ENCODE data around the gene EEF1A2. TPM values are rescaled to one million over a fixed set of nuclear protein-coding genes. Genes with fewer than 3 reads are reported as not detected.
A peak's percentile ranks its signal among the peaks of the same experiment; 100 is the strongest.

Gene EEF1A2
- total and polyA plus RNA-seq, 2 experiments from 2014 or later = 1.3 to 37.1 TPM

- Histone ChIP-seq H3K4me3 (peak overlapping the region; percentile 51; the same call in 1 of the 2 replicates), H3K27ac (ENCODE audit: low read depth) (no peak overlapping the region), H3K79me2 (replicated peaks; ENCODE audit: insufficient read depth) (no peaks in the 10 kb centered on the region), H2AFZ (peak overlapping the region; percentile 32; the same call in 1 of the 2 replicates), H3K27me3 (ENCODE audit: insufficient read depth) (no peaks in the 10 kb centered on the region), H3K4me2 (peak overlapping the region; percentile 84), H3K9me2 (ENCODE audit: insufficient read depth) (no peaks in the 10 kb centered on the region), H4K20me1 (replicated peaks; ENCODE audit: insufficient read depth) (no peaks in the 10 kb centered on the region), H3F3A (replicated peaks; ENCODE audit: low read depth) (no peaks in the 10 kb centered on the region), H3K36me3 (ENCODE audit: insufficient read depth) (no peaks in the 10 kb centered on the region), H3K4me1 (ENCODE audit: insufficient read depth) (no peaks in the 10 kb centered on the region)
- Mint-ChIP-seq H3K27ac (no peak overlapping the region), H3K4me3 (peak overlapping the region; percentile 60; the same call in 2 of the 3 replicates), H3K27me3 (ENCODE audit: insufficient read depth, low read depth, poor library complexity) (peaks cover 9% of the 10 kb centered on the region), H3K9me3 (no peaks in the 10 kb centered on the region; the same call in 2 of the 3 replicates), H3K4me1 (peaks cover 5% of the 10 kb centered on the region; the same call in 2 of the 3 replicates), H3K36me3 (ENCODE audit: low read depth) (no peaks in the 10 kb centered on the region; the same call in 2 of the 3 replicates)
- peak; percentile 28 for ATAC-seq
- DNase-seq (ENCODE audit: low spot score) = peak; percentile 66
- no peak for TF ChIP-seq NANOG (IDR thresholded peaks at IDR 0.05; ENCODE audit: borderline replicate concordance)
- peak in 1 of 2 experiments; percentile 62; a peak in 2 of 4 replicates for TF ChIP-seq CTCF (conservative IDR thresholded peaks at IDR 0.05; ENCODE audit: low read depth in 2 of 2)
Measured at GRCh38 chr20:63538204-63539091, 39.6 kb upstream of the EEF1A2 start.

- H3K27me3 Mint-ChIP-seq (ENCODE audit: insufficient read depth, low read depth, poor library complexity) = peaks cover 9% of the 10 kb centered on the region
- Histone ChIP-seq H3K79me2 (replicated peaks; ENCODE audit: insufficient read depth) (no peaks in the 10 kb centered on the region), H3F3A (replicated peaks; ENCODE audit: low read depth) (no peaks in the 10 kb centered on the region), H3K9me2 (ENCODE audit: insufficient read depth) (no peaks in the 10 kb centered on the region), H4K20me1 (replicated peaks; ENCODE audit: insufficient read depth) (no peaks in the 10 kb centered on the region), H3K36me3 (ENCODE audit: insufficient read depth) (no peaks in the 10 kb centered on the region), H3K4me1 (ENCODE audit: insufficient read depth) (no peaks in the 10 kb centered on the region), H2AFZ (peak overlapping the region; percentile 96), H3K27me3 (ENCODE audit: insufficient read depth) (no peaks in the 10 kb centered on the region), H3K4me3 (peak overlapping the region; percentile 51; the same call in 1 of the 2 replicates), H3K4me2 (peak overlapping the region; percentile 84), H3K27ac (ENCODE audit: low read depth) (no peak overlapping the region)
- TF ChIP-seq ZNF331 (CRISPR knock-in tag; IDR thresholded peaks at IDR 0.05; ENCODE audit: low read depth) (no peak), CREB1 (CRISPR knock-in tag; IDR thresholded peaks at IDR 0.05; ENCODE audit: low read depth) (peak; percentile 36; the same call in 1 of the 2 replicates), CTCF (conservative IDR thresholded peaks at IDR 0.05; ENCODE audit: low read depth in 2 of 2) (peak; percentile 67 to 97)
- H3K27ac Mint-ChIP-seq = no peak overlapping the region
- H3K36me3 Mint-ChIP-seq (ENCODE audit: low read depth) = no peaks in the 10 kb centered on the region
- DNase-seq (ENCODE audit: low spot score) (peak; percentile 92), ATAC-seq (peak; percentile 79)
- no peaks in the 10 kb centered on the region for H3K9me3 Mint-ChIP-seq
- peaks cover 5% of the 10 kb centered on the region; the same call in 2 of the 3 replicates for H3K4me1 Mint-ChIP-seq
- H3K4me3 Mint-ChIP-seq = peak overlapping the region; percentile 60
Measured at GRCh38 chr20:63537525-63538203, 38.8 kb upstream of the EEF1A2 start.

Measured in GM23338 (cell line).